Measurements from ENCODE around the gene IQCC. TPM values are rescaled to one million over a fixed set of nuclear protein-coding genes. Genes with fewer than 3 reads are reported as not detected.

Gene IQCC
- total RNA-seq: 5.9 TPM

GRCh38 chr1:32205401-32206370 is at the start of gene IQCC:
TSS of gene IQCC (plus strand) at chr1:32205671. CDS start at chr1:32205682, 11 bp downstream.

GRCh38 chr1:32179443-32180185 is 25.9 kb upstream of the IQCC start, which contains the start of gene TXLNA:
TSS of gene TXLNA (plus strand) at chr1:32179675. CDS start at chr1:32180346, 671 bp downstream.

GRCh38 chr1:32200226-32201010 is 5.1 kb upstream of the IQCC start, which contains the start of gene CCDC28B:
TSS of gene CCDC28B (plus strand) at chr1:32200595. CDS start at chr1:32201936, 1,341 bp downstream.

GRCh38 chr1:32208891-32209328 is 3.4 kb downstream of the IQCC start, which contains the start of gene DCDC2B:
TSS of gene DCDC2B (plus strand) at chr1:32209089. CDS start at chr1:32209094, 5 bp downstream.

GRCh38 chr1:32221980-32222755 is 16.7 kb downstream of the IQCC start, which contains the start of the genes EIF3I and TMEM234:
TSS of gene EIF3I (plus strand) at chr1:32222407. CDS start at chr1:32222442, 35 bp downstream.
TSS of gene TMEM234 (minus strand) at chr1:32222353. CDS start at chr1:32222322, 31 bp downstream.

GRCh38 chr1:32246888-32247273 is 41.4 kb downstream of the IQCC start, which contains the start of gene FAM167B:
TSS of gene FAM167B (plus strand) at chr1:32247222. CDS start at chr1:32247422, 200 bp downstream.

GRCh38 chr1:32250893-32251716 is 45.6 kb downstream of the IQCC start, which contains the start of gene LCK:
TSS of gene LCK (plus strand) at chr1:32251265. CDS start at chr1:32274330, 23,065 bp downstream.

Other genes starting within 250 kb of the IQCC start
- gene KHDRBS1, start 191.8 kb upstream of the IQCC start, total RNA-seq: 146 TPM
- gene TMEM39B, start 132.7 kb upstream of the IQCC start, total RNA-seq: 6.7 TPM
- gene KPNA6, start 97.6 kb upstream of the IQCC start, total RNA-seq: 38.9 TPM
- 44.8 TPM for gene TXLNA, start 26.0 kb upstream of the IQCC start, total RNA-seq
- gene CCDC28B, start 5.1 kb upstream of the IQCC start, total RNA-seq: 19.8 TPM
- gene DCDC2B, start 3.4 kb downstream of the IQCC start, total RNA-seq: not detected
- gene TMEM234, start 16.7 kb downstream of the IQCC start, total RNA-seq: 18.8 TPM
- gene EIF3I, start 16.7 kb downstream of the IQCC start, total RNA-seq: 133 TPM
- gene FAM167B, start 41.6 kb downstream of the IQCC start, total RNA-seq: 2.1 TPM
- gene LCK, start 45.6 kb downstream of the IQCC start, total RNA-seq: 1.4 TPM
- gene HDAC1, start 86.4 kb downstream of the IQCC start, total RNA-seq: 65.0 TPM
- gene MARCKSL1, start 130.6 kb downstream of the IQCC start, total RNA-seq: 159 TPM
- gene FAM229A, start 156.8 kb downstream of the IQCC start, total RNA-seq: 3.1 TPM
- gene TSSK3, start 156.9 kb downstream of the IQCC start, total RNA-seq: 0.55 TPM
- gene BSDC1, start 188.8 kb downstream of the IQCC start, total RNA-seq: 100 TPM

Measured in camera-type eye (tissue), 1 donor.